DND-41 (cell line): ENCODE data around the gene IQSEC2.

Experiments
- ATAC-seq: fragments of 200-7000 bp; cut with Tn5 transposase; 3 replicates; pipeline ENCODE4 v1.9.1; 2021; ENCODE audit warnings: low read depth; ENCODE audit not compliant: insufficient read depth
- DNase-seq: peaks from one replicate; pipeline ENCODE4 v3.0.0-alpha.2; 2020
- H2AFZ ChIP-seq: 2 replicates; pipeline ENCODE4 v1.6.0; 2012; ENCODE audit warnings: low read depth, low read length
- H3K27ac ChIP-seq: 2 replicates; pipeline ENCODE4 v1.5.1; 2012; ENCODE audit warnings: low read length, inconsistent platforms
- H3K27me3 ChIP-seq: fragments of 200-600 bp; sonication (generic); 2 replicates; pipeline ENCODE4 v1.6.0; 2012; ENCODE audit warnings: low read length, mild to moderate bottlenecking, inconsistent platforms; ENCODE audit not compliant: insufficient read depth, poor library complexity
- H3K36me3 ChIP-seq: 2 replicates; pipeline ENCODE4 v1.5.1; 2012; ENCODE audit warnings: low read length, inconsistent platforms; ENCODE audit not compliant: insufficient read depth
- H3K4me1 ChIP-seq: 2 replicates; pipeline ENCODE4 v1.5.1; 2012; ENCODE audit warnings: mild to moderate bottlenecking, low read length; ENCODE audit not compliant: insufficient read depth
- H3K4me2 ChIP-seq: 2 replicates; pipeline ENCODE4 v1.6.0; 2012; ENCODE audit warnings: mild to moderate bottlenecking, moderate library complexity, low read length, inconsistent platforms; ENCODE audit not compliant: insufficient read depth
- H3K4me3 ChIP-seq, 2 experiments: fragments of 200-600 bp in 1 of 2; shearing (Covaris generic) in 1 of 2; 2 replicates each; pipeline ENCODE4 v1.5.1; 2012 to 2016; ENCODE audit warnings: inconsistent platforms in 2 of 2, low read length in 2 of 2, mild to moderate bottlenecking in 2 of 2, low read depth in 1 of 2, moderate library complexity in 1 of 2
- H3K79me2 ChIP-seq: 2 replicates; pipeline ENCODE4 v1.6.0; 2012; ENCODE audit warnings: low read length, inconsistent platforms; ENCODE audit not compliant: insufficient read depth
- H3K9ac ChIP-seq: 2 replicates; pipeline ENCODE4 v1.6.0; 2012; ENCODE audit warnings: low read depth, mild to moderate bottlenecking, inconsistent platforms, low read length, moderate library complexity
- H3K9me3 ChIP-seq: 2 replicates; pipeline ENCODE4 v1.5.1; 2012; ENCODE audit warnings: low read length, moderate library complexity, mild to moderate bottlenecking, inconsistent platforms; ENCODE audit not compliant: insufficient read depth, severe bottlenecking
- H4K20me1 ChIP-seq: 2 replicates; pipeline ENCODE4 v1.6.0; 2012; ENCODE audit warnings: low read length; ENCODE audit not compliant: insufficient read depth
- EZH2 ChIP-seq: IDR thresholded peaks from 3 replicates; pipeline ENCODE4 v1.6.1; 2012; ENCODE audit warnings: borderline replicate concordance, low read depth, mild to moderate bottlenecking, moderate library complexity, low read length, inconsistent platforms; ENCODE audit not compliant: severe bottlenecking
- TF ChIP-seq, protein P1 (sequence below): IDR thresholded peaks from 2 replicates; pipeline ENCODE4 v1.5.1; 2012; ENCODE audit warnings: borderline replicate concordance, low read length, moderate library complexity, mild to moderate bottlenecking; ENCODE audit not compliant: poor library complexity, severe bottlenecking; ENCODE audit errors: extremely low read depth

IQSEC2 gene

DNA sequence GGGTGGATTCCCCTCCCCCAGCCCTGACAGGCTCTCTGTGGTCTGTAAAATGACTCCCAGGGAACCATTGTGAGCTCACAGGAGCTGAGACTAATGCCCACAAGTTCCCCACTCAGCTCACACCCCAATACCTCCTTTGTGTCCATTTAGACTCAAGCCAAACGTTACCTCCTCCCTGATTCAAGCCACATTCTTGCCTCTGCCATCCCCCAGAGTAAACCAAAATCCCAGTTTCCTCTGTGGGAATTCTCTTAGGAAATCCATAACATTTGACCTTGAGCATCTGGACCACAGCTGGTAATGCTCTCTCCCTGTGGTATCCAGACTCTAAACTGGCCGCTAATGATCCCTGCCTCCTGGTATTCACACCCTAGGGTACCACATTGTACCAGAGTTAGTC, 30.1 kb downstream of the IQSEC2 start:
- Histone ChIP-seq H3K4me2 (no peak overlapping the region), H3K27ac (no peak overlapping the region), H3K4me1 (no peaks in the 10 kb centered on the region), H3K9me3 (no peaks in the 10 kb centered on the region), H3K36me3 (no peaks in the 10 kb centered on the region), H3K79me2 (no peaks in the 10 kb centered on the region), H3K4me3 (no peak overlapping the region), H4K20me1 (no peaks in the 10 kb centered on the region), H2AFZ (no peak overlapping the region), H3K27me3 (no peaks in the 10 kb centered on the region), H3K9ac (no peak overlapping the region)
- DNase-seq (no peak), ATAC-seq (no peak)
- no peak for TF ChIP-seq EZH2
- TF ChIP-seq, protein P1, sequence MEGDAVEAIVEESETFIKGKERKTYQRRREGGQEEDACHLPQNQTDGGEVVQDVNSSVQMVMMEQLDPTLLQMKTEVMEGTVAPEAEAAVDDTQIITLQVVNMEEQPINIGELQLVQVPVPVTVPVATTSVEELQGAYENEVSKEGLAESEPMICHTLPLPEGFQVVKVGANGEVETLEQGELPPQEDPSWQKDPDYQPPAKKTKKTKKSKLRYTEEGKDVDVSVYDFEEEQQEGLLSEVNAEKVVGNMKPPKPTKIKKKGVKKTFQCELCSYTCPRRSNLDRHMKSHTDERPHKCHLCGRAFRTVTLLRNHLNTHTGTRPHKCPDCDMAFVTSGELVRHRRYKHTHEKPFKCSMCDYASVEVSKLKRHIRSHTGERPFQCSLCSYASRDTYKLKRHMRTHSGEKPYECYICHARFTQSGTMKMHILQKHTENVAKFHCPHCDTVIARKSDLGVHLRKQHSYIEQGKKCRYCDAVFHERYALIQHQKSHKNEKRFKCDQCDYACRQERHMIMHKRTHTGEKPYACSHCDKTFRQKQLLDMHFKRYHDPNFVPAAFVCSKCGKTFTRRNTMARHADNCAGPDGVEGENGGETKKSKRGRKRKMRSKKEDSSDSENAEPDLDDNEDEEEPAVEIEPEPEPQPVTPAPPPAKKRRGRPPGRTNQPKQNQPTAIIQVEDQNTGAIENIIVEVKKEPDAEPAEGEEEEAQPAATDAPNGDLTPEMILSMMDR = no peak

GRCh38 chrX:53250556-53250955, 30.8 kb downstream of the IQSEC2 start:
- Histone ChIP-seq H3K4me1 (no peaks in the 10 kb centered on the region), H3K36me3 (no peaks in the 10 kb centered on the region), H3K4me3 (no peak overlapping the region), H4K20me1 (no peaks in the 10 kb centered on the region), H3K9me3 (no peaks in the 10 kb centered on the region), H3K4me2 (no peak overlapping the region), H3K27me3 (no peaks in the 10 kb centered on the region), H3K27ac (no peak overlapping the region), H3K9ac (no peak overlapping the region), H2AFZ (no peak overlapping the region), H3K79me2 (no peaks in the 10 kb centered on the region)
- TF ChIP-seq, protein P1 = no peak
- TF ChIP-seq EZH2 = no peak
- DNase-seq (no peak), ATAC-seq (no peak)

DNA sequence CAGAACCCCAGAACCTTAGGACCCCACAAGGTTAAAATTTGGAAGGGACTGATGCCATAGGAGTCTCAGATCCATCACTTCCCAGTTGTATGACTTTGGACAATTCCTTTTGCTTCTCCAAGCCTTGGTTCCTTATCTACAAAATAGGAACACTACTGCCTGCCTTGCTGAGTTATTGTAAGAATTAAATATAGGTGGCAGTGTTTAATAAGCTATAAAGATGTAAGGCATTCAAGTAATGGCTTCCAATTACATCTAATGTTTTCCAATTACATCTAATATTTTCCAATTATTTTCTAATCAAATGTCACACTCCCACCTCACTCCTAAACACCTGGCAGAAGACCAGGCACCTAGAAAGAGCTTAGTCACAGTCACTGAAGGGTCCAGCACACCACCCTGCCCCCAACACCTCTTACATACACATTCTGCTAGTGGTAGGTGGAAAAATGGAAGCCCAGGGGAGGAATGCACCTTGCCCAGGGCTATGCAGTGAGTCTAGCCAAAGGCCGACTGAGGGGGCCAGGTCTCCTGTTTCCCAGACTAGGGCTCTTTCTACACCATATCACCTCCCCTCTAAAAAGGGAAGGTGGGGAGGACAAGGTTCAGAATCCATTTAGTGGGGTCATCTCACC, 31.9 kb downstream of the IQSEC2 start:
- H3K9me3 ChIP-seq = no peaks in the 10 kb centered on the region
- no peak for ATAC-seq
- TF ChIP-seq, protein P1 = no peak
- TF ChIP-seq EZH2 = no peak

More for the DNA sequence above, 31.9 kb downstream of the IQSEC2 start:
- Histone ChIP-seq H2AFZ (no peak overlapping the region), H3K27ac (no peak overlapping the region), H3K9ac (no peak overlapping the region), H3K4me3 (no peak overlapping the region), H3K36me3 (no peaks in the 10 kb centered on the region), H3K79me2 (no peaks in the 10 kb centered on the region), H3K4me1 (no peaks in the 10 kb centered on the region), H4K20me1 (no peaks in the 10 kb centered on the region), H3K4me2 (no peak overlapping the region), H3K27me3 (no peaks in the 10 kb centered on the region)
- DNase-seq = no peak
